NCI-H1105 (cell line): ENCODE measurements around the gene VWA8.
"Not testable (repeated sequence)": the region's sequence is repeated elsewhere in the genome, so short reads cannot be mapped to it uniquely, and the experiment has no call there.

ENCODE experiments used
- DNase-seq: peaks from one replicate; lab custom pipeline; 2025; lab: John Stamatoyannopoulos, UW

The VWA8 gene

DNA sequence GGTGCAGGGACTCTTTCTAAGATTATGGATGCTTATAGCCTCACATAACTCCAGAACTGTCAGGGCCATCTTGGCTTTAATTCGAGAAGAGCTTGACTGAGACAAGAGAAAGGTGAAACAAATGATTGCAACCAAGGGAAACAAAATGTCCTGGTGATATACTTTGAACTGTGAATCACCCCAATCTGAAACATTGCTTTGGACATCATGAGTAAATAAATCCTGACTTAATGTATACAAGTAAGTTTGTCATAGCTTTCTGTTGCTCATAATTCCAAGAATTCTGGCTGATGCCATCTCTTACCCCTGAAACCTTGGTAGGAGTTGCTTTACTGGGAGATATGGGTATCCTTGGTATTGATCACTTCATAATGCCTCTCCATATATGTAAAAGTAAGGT is 5.8 kb upstream of the VWA8 start:
- DNase-seq = no peak

DNA sequence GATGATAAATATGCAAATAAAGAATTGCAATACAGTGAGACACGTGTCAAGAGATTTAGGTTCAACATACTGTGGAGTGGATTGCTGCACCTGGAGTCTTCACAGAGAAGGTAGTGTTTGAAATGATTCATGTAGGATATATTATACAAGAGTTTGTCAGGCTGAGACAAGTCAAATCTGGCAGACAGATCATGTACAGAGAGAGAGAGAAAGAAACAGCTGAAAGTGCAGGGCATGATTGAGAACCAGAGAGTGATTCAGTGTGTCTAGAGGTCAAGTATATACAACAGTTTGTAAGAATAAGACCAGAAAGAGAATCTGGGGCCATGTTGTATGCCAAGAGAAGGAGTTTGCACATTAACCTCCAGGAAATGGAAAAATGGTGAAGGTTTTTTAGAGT is 2.1 kb upstream of the VWA8 start:
- DNase-seq = no peak

DNA sequence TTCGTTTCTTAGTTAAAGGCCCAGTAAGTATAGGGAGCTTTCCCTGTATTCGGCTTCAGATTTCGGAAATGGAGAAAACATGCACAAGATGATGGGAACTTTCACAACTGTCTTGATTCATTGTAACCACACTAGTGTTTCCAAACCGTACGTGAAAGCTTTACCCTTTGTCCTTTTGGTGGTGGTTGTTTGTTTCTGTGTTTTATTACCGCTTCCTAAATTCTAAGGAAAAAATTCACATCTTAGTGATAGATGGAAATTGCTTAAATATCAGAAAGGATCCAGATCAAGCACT is 504 bp upstream of the VWA8 start:
- no peak for DNase-seq

DNA sequence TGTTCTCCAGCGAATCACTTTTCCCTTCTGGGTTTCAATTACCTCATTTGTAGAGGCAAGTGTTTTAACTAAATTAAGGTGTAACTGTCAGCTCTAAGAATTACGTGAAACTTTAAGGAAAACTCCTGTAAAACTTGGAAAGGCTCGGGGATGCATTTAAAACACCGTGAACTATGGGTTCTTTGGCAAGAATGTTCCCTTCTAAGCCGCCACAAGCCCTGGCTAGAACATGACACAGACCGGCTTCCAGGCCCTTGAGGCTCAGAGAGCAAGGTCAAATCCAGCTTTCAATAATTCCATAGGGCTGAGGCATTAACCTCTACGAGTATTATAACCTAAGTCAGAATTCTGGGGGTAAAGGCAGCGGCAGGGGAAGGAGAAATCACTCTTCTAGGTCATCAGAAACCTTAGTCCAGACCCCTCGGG is 685 bp downstream of the VWA8 start:
- DNase-seq = no peak

DNA sequence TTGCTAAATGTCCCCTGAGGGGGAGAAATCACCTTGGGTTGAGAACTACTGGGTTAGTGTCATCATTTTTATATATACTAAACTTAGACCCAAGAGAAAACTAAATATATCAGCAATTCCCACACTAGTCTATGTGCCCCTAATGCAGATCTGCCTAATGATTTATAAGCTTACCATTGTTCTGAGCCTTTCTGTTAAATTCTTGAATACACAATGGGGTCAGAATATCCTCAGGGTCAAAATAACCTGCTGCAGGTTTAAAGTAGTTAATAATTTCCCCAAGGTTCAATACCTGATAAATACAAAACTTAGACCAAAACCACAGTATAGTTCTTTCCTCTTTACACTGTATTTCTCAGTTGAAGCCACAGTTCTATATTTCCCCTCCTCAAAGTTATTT is 4.6 kb downstream of the VWA8 start:
- DNase-seq = no peak

DNA sequence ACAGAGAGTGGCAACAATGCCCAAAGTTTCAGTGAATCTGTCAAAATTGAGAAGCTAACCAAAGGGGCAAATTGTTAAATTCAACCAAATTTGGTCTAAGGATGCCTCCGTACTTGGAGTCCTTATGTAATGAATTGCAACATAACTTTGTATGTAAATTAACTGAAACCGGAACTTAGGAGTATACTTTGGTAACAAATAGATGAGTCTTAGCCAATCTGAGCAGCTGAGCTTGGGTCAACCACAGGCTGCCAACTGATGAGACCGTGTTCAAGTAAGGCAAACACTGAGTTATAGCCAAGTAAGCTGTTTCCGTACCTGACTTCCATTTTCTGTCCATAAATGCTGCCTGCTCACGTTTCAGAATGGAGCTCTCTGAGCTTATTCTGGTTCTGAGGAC is 5.3 kb downstream of the VWA8 start:
- DNase-seq = no peak

DNA sequence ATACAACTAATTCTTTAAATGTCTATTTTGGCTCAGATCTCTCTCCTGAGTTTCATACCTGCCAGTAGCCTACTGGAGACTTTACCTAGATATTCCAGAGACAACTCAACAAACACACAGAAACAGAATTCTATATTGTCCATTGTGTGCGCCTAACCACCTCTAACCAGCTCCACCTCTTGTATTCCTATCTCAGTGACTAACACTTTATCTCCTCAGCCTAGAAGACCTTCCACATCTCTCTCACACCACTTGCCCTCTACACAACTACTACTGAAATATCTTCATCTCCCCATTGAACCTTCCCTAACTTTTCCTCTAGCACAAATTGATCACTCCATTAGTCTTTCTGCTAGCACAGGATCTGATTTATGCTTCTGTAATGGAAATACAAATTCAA is 6.7 kb downstream of the VWA8 start:
- DNase-seq = no peak

DNA sequence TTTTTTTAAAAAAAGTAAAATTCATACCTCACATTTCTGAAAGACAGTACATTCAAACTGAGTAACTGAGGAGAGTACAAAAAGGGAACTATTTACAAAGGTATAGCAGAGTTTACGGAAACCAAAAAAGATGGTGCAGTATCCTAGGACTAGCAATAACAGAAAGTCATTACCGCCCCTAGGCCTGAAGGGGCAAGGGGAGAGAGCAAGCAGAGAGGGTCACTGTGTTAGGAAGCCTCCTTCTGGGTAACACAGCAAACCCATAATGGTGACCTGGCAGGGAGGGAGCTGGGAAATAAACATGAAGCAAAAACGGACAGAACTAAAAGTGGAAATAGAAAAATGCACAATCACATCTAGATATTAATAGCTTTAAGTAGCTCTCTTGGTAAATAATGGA is 8.2 kb downstream of the VWA8 start:
- no peak for DNase-seq

DNA sequence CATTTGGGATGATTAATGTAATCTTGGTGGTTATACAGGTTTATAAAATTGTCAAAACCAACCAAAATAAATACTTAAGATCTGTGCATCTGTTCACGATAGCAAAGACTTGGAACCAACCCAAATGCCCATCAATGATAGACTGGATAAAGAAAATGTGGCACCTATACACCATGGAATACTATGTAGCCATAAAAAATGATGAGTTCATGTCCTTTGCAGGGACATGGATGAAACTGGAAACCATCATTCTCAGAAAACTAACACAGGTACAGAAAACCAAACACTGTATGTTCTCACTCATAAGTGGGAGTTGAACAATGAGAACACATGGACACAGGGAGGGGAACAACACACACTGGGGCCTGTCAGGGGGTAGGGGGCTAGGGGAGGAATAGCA is 11.8 kb downstream of the VWA8 start:
- DNase-seq = not testable (repeated sequence)

DNA sequence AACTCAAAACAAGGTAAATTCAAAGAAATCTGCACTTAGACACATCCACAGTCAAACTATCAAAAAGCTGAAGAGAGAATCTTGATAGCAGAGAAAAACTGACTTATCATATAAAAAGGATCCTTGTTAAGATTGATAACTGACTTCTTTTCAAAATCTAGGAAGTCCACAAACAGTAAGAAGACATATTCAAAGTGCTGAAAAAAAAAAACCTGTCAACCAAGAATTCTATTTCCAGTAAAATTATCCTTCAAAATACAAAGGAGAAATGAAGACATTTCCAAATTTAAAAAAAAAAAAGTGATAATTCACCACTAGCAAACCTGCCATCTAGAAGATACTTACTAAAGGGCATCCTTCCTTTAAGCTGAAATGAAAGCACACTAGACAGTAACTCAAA is 15.0 kb downstream of the VWA8 start:
- no peak for DNase-seq

DNA sequence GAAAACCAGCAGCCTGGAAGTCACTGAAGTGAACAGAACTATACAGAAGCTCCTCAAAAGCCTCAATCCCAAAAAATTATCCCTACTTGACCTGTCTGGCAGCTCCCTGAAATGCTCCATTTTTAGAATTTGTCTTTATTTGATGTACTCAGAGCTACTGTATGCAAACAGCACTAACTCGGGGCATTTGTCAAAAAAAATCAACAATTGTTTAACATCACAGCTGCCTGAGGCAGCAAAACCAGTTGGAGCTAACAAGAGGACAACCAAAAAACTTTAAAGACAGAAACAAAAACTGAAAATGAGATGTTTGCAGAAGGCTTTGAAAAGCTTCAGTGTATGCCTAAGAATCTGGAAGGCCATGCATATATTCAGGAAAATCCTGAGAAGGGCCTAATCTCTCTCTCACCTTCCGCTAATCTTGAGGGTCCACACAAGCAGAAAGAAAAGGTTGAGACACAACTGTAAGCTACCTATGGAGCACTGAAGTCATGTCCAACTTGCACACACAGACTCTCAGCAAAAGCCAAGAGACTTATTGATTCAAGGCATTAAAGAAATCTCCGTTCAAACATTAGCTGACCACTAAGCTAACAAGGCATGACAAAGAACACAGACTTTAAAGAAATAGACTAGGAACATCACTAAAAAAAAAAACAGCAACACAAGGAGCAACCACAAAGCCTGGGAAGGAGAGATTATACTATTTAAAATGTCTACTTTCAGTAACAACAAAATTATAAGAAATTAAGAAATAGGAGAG is 16.1 kb downstream of the VWA8 start:
- no peak for DNase-seq

DNA sequence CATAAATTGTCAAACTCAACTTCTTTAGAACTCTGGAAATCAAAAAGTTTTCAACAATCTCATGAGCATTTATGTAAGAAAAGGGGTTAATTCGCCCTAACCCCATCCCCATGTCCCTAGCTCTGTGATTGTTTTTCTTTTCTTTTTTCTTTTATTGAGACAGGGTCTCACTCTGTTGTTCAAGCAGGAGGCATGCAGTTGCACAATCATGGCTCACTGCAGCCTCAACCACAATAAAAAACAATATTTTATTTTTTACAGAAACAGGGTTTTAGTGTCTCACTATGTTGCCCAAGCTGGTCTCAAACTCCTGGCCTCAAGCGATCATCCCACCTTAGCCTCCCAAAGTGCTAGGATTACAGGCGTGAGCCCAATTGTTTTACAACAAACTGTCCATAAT is 16.7 kb downstream of the VWA8 start:
- DNase-seq = no peak

DNA sequence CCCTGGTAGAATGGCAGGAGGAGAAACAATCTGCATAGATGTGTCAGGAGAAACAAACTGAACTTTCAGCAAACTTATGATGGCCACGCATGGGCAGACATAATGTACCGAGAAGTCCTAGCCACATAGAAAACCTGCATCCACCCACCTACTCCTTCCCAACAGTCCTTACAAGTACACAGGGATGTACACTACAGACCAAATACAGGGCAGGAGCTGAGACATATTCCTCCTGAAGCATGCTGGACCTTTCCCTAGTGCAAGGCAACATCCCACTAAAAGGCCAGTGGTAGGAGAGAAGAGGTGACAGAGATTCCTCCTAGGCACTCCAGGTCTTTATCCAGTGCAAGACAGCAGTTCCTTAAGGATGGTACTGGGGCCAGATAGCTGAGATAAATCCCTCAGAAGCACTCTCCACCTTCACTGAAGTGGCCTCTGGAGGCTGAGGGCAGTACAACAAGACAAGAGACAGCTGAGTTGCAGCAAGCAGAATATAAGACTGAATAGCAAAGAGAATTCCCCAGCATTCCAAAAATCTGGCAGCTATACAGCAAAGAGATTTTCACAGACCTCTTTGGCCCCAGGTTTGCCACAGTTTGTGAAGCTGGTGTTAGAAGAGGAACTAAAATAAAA is 18.3 kb downstream of the VWA8 start:
- no peak for DNase-seq

DNA sequence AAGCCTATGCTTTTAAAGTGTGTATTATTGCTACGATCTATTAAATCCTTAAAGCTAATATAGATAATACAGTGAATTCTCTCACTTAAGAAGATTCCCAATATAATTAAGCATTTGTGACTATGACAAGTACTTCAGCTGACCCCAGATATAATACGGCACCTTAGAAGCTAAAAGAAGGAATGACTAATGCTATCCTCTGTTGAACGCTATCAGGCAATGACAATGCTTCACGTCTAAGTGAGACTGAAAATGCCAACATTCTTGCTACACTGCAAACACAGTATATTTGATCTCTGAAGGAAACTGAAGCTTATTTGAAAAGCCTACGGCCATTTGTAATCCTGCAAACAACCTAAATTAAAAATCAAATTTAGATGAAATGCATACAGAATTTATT is 19.7 kb downstream of the VWA8 start:
- no peak for DNase-seq

DNA sequence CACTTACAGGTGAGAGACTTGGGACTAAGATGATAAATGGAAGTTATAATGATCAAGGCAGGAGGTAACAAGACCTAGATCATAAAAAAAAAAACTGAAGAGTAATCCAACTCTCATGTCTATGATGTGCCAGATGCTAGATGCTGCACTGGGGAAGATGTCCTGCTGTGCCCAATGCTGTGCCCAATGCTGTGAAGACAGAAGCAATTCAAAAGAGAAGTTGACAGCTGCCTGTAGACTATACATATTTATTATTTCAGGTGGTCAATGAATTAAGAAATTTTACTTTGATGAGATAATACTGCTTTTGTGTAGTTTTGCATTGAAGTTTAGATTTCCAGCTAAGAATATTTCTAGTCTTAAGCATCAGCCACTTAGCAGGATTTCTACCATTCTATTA is 21.5 kb downstream of the VWA8 start:
- no peak for DNase-seq

DNA sequence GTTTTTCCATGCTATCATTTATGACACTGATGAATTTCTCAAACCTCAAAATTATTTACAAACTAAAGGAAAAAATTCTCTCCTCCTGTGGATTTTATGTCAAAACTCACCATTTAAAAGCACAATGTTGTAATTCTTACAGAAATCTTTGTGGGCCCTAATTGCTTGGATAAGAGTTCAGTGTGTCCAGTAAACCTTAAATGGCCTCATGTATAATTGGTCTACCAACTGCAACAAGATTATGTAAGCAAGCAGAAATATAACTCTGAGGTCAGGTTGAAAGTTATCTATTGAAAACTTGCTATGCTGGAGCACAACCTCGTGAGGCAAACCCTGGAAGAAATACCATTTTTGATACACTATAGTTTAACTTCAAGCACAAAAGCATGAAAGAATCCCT is 22.0 kb downstream of the VWA8 start:
- no peak for DNase-seq

DNA sequence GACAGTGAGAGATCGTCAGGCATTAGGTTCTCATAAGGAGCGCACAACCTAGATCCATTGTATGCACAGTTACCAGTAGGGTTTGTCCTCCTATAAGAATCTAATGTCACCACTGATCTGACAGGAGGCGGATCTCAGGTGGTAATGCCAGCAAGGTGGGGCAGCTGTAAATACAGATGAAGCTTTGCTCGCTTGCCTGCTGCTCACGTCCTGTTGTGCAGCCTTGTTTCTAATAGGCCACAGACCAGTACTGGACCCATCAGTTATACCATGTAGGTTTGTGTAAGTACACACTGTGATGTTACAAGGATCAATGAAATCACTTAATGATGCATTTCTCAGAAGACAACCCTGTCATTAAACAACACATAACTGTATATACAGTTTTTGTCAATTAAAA is 23.5 kb downstream of the VWA8 start:
- DNase-seq = no peak

DNA sequence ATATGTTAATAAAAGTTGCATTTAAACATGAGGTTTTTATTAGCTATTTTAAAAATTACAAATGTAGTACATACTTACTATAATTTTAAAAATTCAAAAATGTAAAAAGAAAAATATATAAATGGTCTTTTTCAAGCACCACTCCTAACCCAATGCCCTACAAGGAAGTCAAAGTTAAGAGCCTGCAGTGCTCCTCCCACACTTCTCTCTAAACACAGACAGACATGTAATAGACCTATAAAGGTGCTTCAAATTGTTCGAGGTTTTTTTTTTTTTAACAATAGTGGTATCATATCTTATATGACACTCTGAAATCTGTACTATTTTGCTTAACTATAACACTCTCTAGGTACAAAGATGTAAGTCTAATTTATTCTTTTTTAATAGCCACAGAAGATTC is 25.4 kb downstream of the VWA8 start:
- DNase-seq = no peak

DNA sequence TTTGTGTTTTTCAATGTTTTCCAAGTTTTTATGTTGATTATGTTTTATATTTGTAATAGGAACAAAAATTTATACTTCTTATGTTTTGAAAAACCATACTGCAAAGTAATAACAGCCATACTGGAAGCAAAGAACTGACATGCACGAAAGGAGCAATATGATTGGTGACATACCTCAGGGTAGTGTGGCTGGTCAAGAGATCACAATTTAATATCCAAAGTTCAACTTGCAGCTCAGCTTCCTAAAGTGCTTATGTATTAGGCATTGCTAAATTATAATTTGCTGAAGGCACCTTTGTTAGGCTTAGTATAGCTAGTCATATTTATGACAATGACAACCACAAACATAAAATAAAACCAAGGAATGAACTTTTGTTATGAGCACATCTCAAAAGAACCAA is 25.9 kb downstream of the VWA8 start:
- no peak for DNase-seq

DNA sequence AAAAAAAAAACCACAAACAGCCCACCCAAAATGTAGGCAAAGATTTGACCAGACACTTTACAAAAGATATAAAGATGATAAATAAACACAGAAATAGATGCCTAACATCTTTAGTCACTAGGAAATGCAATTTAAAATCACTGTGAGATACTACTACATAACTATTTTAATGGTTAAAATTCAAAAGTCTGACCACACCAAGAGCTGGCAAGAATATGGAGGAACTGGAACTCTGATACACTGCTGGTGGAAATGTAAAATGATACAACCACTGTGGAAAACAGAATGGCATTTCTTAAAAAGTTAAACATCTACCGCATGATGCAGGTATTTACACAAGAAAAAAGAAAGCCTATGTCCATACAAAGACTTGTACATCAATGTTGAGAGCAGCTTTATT is 26.8 kb downstream of the VWA8 start:
- DNase-seq = no peak

DNA sequence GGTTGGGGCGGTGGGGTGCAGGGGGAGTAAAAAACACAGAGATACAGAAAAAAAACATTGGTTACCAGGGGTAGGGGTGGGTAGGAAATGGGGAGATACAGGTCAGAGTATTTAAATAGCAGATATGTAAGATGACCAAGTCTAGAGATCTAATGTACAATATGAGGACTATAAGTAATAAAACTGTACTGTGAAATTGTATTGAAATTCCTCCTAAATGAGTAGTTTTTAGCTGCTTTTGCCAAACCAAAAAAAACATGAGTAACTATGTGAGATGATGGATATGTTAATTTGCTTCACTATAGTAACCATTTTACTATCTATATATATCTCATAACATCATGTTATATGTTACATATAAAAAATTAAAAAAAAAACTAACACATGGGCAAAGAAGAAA is 29.6 kb downstream of the VWA8 start:
- DNase-seq = no peak

DNA sequence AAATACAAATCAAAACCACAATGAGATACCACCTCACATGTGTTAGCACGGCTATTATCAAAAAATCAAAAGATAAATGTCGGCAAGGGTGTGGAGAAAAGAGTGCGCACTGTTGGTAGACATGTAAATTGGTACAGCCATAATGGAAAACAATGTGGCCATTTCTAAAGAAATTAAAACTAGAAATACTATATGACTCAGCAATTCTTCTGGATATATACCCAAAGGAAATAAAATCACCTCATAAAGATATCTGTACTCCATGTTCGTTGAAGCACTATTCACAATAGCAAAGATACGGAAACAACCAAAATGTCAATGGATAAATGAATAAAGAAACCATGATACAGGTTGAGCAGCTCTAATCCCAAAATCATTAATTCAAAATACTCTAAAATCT is 30.8 kb downstream of the VWA8 start:
- DNase-seq = no peak

DNA sequence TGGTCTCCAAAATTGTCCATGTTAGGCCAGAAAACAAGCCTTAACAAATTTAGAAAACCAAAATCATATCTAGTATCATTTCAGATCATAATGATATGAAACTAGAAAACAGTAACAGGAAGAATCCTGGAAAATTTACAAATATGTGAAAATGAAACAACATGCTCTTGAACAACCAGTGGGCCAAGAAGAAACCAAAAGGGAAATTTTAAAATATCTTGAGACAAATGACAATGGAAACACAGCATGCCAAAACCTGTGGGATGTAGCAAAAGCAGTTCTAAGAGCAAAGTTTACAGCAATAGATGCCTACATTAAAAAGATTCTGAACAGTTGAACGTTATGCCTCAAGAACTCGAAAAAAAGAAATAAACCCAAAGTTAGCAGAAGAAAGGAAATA is 32.6 kb downstream of the VWA8 start:
- no peak for DNase-seq

DNA sequence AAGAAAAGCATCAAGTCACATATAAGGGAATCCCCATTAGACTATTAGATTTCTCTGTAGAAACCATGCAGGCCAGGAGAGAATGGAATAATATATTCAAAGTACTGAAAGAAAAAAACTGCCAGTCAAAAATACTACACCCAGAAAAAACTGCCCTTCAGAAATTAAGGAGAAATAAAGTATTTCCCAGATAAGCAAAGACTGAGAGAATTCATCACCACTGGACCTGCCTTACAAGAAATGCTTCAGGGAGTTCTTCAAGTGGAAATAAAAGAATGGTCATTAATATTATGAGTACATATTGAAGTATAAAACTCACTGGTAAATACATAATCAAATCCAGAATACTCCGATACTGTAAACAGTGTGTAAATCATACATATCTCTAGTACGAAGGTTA is 35.9 kb downstream of the VWA8 start:
- no peak for DNase-seq
